Measurements from ENCODE around the gene SPAG17. TPM values are rescaled to one million over a fixed set of nuclear protein-coding genes. Genes with fewer than 3 reads are reported as not detected.
A peak's percentile ranks its signal among the peaks of the same experiment; 100 is the strongest.

Gene SPAG17
- total RNA-seq, 1 experiment from 2014 or later, result not detected

GRCh38 chr1:118116909-118117308 is 68.1 kb downstream of the SPAG17 start:
- no peak for DNase-seq (ENCODE audit: unreplicated experiment)

GRCh38 chr1:118116401-118116800 is 68.6 kb downstream of the SPAG17 start:
- no peak for DNase-seq (ENCODE audit: unreplicated experiment)
- H3K36me3 Mint-ChIP-seq (ENCODE audit: insufficient read depth, unreplicated experiment), result no peaks in the 10 kb centered on the region
- H3K27ac Mint-ChIP-seq (ENCODE audit: low read depth, unreplicated experiment), result no peak overlapping the region
- ChIA-PET CTCF (no interaction called here), POLR2A (interaction anchor here (0.6 kb wide), 1 partner anchor 36 kb away, joined by 3 read pairs; no protein-coding TSS in a partner anchor)
- intact Hi-C loops (cut with micrococcal nuclease), result no loop called here
- BruUV-seq (replicated peaks), result no TSS peak
- H3K27me3 Mint-ChIP-seq (ENCODE audit: insufficient read depth, unreplicated experiment), result no peaks in the 10 kb centered on the region
- H3K4me3 Mint-ChIP-seq (ENCODE audit: unreplicated experiment), result no peak overlapping the region
- no peak for TF ChIP-seq CTCF (IDR thresholded peaks at IDR 0.05; ENCODE audit: unreplicated experiment)
- no peaks in the 10 kb centered on the region for H3K9me3 Mint-ChIP-seq (ENCODE audit: unreplicated experiment)
- H3K4me1 Mint-ChIP-seq (ENCODE audit: insufficient read depth, unreplicated experiment), result peaks cover 21% of the 10 kb centered on the region

More at GRCh38 chr1:118116909-118117308, 68.1 kb downstream of the SPAG17 start:
- no TSS peak for BruUV-seq (replicated peaks)
- Mint-ChIP-seq H3K4me3 (ENCODE audit: unreplicated experiment) (no peak overlapping the region), H3K27ac (ENCODE audit: low read depth, unreplicated experiment) (no peak overlapping the region), H3K27me3 (ENCODE audit: insufficient read depth, unreplicated experiment) (no peaks in the 10 kb centered on the region), H3K9me3 (ENCODE audit: unreplicated experiment) (no peaks in the 10 kb centered on the region), H3K4me1 (ENCODE audit: insufficient read depth, unreplicated experiment) (peaks cover 21% of the 10 kb centered on the region), H3K36me3 (ENCODE audit: insufficient read depth, unreplicated experiment) (no peaks in the 10 kb centered on the region)
- CTCF ChIA-PET, result no interaction called here
- intact Hi-C loops (cut with micrococcal nuclease), result no loop called here
- POLR2A ChIA-PET, result interaction anchor here (0.6 kb wide), 1 partner anchor 36 kb away, joined by 3 read pairs; no protein-coding TSS in a partner anchor
- no peak for TF ChIP-seq CTCF (IDR thresholded peaks at IDR 0.05; ENCODE audit: unreplicated experiment)

- no peaks in the 10 kb centered on the region for H3K9me3 Mint-ChIP-seq (ENCODE audit: unreplicated experiment)
- intact Hi-C loops (cut with micrococcal nuclease), result no loop called here
- no peak for TF ChIP-seq CTCF (IDR thresholded peaks at IDR 0.05; ENCODE audit: unreplicated experiment)
- no peak for DNase-seq (ENCODE audit: unreplicated experiment)
- ChIA-PET CTCF (no interaction called here), POLR2A (no interaction called here)
- no peak overlapping the region for H3K27ac Mint-ChIP-seq (ENCODE audit: low read depth, unreplicated experiment)
- no peaks in the 10 kb centered on the region for H3K36me3 Mint-ChIP-seq (ENCODE audit: insufficient read depth, unreplicated experiment)
- H3K4me1 Mint-ChIP-seq (ENCODE audit: insufficient read depth, unreplicated experiment), result peaks cover 18% of the 10 kb centered on the region
- BruUV-seq (replicated peaks), result no TSS peak
- H3K4me3 Mint-ChIP-seq (ENCODE audit: unreplicated experiment), result no peak overlapping the region
- no peaks in the 10 kb centered on the region for H3K27me3 Mint-ChIP-seq (ENCODE audit: insufficient read depth, unreplicated experiment)
Measured at GRCh38 chr1:118115567-118116295, 69.3 kb downstream of the SPAG17 start.

GRCh38 chr1:118113261-118113660 is 71.8 kb downstream of the SPAG17 start:
- Mint-ChIP-seq H3K27ac (ENCODE audit: low read depth, unreplicated experiment) (no peak overlapping the region), H3K27me3 (ENCODE audit: insufficient read depth, unreplicated experiment) (no peaks in the 10 kb centered on the region), H3K4me3 (ENCODE audit: unreplicated experiment) (no peak overlapping the region), H3K9me3 (ENCODE audit: unreplicated experiment) (no peaks in the 10 kb centered on the region), H3K36me3 (ENCODE audit: insufficient read depth, unreplicated experiment) (no peaks in the 10 kb centered on the region), H3K4me1 (ENCODE audit: insufficient read depth, unreplicated experiment) (peaks cover 12% of the 10 kb centered on the region)
- POLR2A ChIA-PET, result interaction anchor here (0.8 to 1.4 kb wide), 2 partner anchors 9 to 323 kb away, joined by 4 to 7 read pairs; no protein-coding TSS in a partner anchor
- no TSS peak for BruUV-seq (replicated peaks)
- TF ChIP-seq CTCF (IDR thresholded peaks at IDR 0.05; ENCODE audit: unreplicated experiment), result no peak
- CTCF ChIA-PET, result interaction anchor here (0.7 kb wide), 1 partner anchor 1497 kb away, joined by 3 read pairs; no protein-coding TSS in a partner anchor
- peak; percentile 27 for DNase-seq (ENCODE audit: unreplicated experiment)
- intact Hi-C loops (cut with micrococcal nuclease), result no loop called here

Measured in MCF 10A (cell line).